Heart left ventricle (tissue), 13 donors: ENCODE data around the gene FREM2.

Experiments used
- CTCF ChIP-seq, 12 donors: fragments of 200-600 bp; sonication (generic) in 4 of 12; IDR thresholded peaks; one replicate each; pipeline versions ENCODE4 v1.5.0 to v1.8.0; 2018 to 2022; ENCODE audit warnings: antibody characterized with exemption in 12 of 12, mild to moderate bottlenecking in 5 of 12
- POLR2A ChIP-seq, 2 donors: fragments of 450-650 bp; IDR thresholded peaks; one replicate each; pipeline ENCODE4 v1.6.1; 2017; ENCODE audit warnings: antibody characterized with exemption in 2 of 2, mild to moderate bottlenecking in 2 of 2, moderate library complexity in 2 of 2
- donor health status: ischemic (EF 13 %, LVEDD 7.1; RV severe dilation, severe dysfunction).
- donor health status: DM: no; HTN: yes; CAD: no.
- donor health status: DM: no; HTN: no; CAD: no.
- donor health status: ischemic (EF 25% LVEDD 6.9; RV normal size, moderate dysfunction).
- donor health status: ischemic (EF 25% LVEDD 5.7; RV mildly dilated, moderate dysfunction).
- donor health status: ischemic (EF 35%, LVEDD 5.7; RV mildly dilated, moderate dysfunction).
- donor health status: nonischemic (EF 11% LVEDD 7.7; RV severe dilation, severe dysfunction).
- donor health status: DM: yes; HTN: yes; CAD: no.
- donor health status: PGD.
- donor health status: ischemic (EF 29% LVEDD 5.4; RV normal size, mild dysfunction).
- donor health status: nonischemic (EF 23%, LVEDD 6.1; RV moderate dilation, normal function).

- TF ChIP-seq CTCF (IDR thresholded peaks at IDR 0.05) = no peak
- no peak for TF ChIP-seq POLR2A (IDR thresholded peaks at IDR 0.05)
Measured at GRCh38 chr13:38871275-38871674, 184.4 kb downstream of the FREM2 start.
